Measurements from ENCODE around the gene PRAF2. TPM values are rescaled to one million over a fixed set of nuclear protein-coding genes. Genes with fewer than 3 reads are reported as not detected.

Gene PRAF2
- total RNA-seq, 2 experiments from 2014 or later, result 17.1 to 21.0 TPM

DNA sequence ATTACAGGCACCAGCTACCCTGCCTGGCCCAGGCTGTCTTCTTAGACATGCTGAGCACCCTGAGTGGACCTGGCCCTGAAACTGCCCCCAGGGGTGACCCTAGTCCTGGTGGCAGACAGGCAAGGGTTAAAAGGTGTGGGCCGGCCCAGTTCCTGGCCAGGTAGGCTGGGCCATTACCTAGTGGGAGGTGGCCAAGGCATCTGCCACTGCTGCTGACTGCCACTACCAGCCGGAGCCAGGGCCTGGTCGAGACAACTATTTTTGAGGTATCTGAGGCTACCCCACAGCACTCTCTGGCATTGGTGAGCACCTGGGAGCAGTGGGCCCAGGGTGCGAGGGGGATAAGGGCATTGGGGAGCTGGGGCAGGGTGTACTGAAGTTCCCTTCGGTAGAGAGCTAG is 15.0 kb downstream of the PRAF2 start, which contains the start of gene CCDC120:
CCDC120 (plus strand) TSS at position 206 of the 400 bp plus-strand sequence. CDS start 3,043 bp downstream, outside the sequence.
- POLR2A ChIA-PET, result no interaction called here
- TF ChIP-seq, protein P1, sequence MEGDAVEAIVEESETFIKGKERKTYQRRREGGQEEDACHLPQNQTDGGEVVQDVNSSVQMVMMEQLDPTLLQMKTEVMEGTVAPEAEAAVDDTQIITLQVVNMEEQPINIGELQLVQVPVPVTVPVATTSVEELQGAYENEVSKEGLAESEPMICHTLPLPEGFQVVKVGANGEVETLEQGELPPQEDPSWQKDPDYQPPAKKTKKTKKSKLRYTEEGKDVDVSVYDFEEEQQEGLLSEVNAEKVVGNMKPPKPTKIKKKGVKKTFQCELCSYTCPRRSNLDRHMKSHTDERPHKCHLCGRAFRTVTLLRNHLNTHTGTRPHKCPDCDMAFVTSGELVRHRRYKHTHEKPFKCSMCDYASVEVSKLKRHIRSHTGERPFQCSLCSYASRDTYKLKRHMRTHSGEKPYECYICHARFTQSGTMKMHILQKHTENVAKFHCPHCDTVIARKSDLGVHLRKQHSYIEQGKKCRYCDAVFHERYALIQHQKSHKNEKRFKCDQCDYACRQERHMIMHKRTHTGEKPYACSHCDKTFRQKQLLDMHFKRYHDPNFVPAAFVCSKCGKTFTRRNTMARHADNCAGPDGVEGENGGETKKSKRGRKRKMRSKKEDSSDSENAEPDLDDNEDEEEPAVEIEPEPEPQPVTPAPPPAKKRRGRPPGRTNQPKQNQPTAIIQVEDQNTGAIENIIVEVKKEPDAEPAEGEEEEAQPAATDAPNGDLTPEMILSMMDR (IDR thresholded peaks at IDR 0.05), result no peak
- no peaks in the 10 kb centered on the region for H3K9me3 Mint-ChIP-seq
- DNase-seq (no peak), ATAC-seq (ENCODE audit: poor library complexity) (no peak)
- H3K27ac Mint-ChIP-seq, result no peak within 1 kb of the TSS
- H3K4me3 Mint-ChIP-seq, result no peak within 1 kb of the TSS
- no peaks in the 10 kb centered on the region for H3K9me3 ChIP-seq (ENCODE audit: control insufficient read depth in 1 of 2, insufficient read depth in 1 of 2, low read length in 2 of 2)
- no peak within 1 kb of the TSS for H3K4me3 ChIP-seq (ENCODE audit: low read length)
- no peak within 1 kb of the TSS for H3K27ac ChIP-seq (ENCODE audit: low read depth in 1 of 2, low read length in 2 of 2)
- no peaks in the 10 kb centered on the region for H3K27me3 ChIP-seq (ENCODE audit: control insufficient read depth in 1 of 2, insufficient read depth in 2 of 2, low read length in 2 of 2)
- peaks cover 2% of the 10 kb centered on the region for H3K36me3 ChIP-seq (ENCODE audit: insufficient read depth, low read length)
- peaks cover 13% of the 10 kb centered on the region for H3K4me1 ChIP-seq (ENCODE audit: insufficient read depth, low read length)
- H3K4me1 Mint-ChIP-seq (ENCODE audit: low read depth), result peaks cover 21% of the 10 kb centered on the region
- intact Hi-C loops (cut with DNase I, micrococcal nuclease), result no loop called here
- H3K27me3 Mint-ChIP-seq, result no peaks in the 10 kb centered on the region
- CTCF ChIA-PET, result no interaction called here
- no peaks in the 10 kb centered on the region for H3K36me3 Mint-ChIP-seq (ENCODE audit: low read depth)

- Histone ChIP-seq H3K4me1 (ENCODE audit: insufficient read depth, low read length) (peaks cover 21% of the 10 kb centered on the region), H3K36me3 (ENCODE audit: insufficient read depth, low read length) (no peaks in the 10 kb centered on the region), H3K27ac (ENCODE audit: low read depth in 1 of 2, low read length in 2 of 2) (peak overlapping the region; percentile 69 to 70), H3K27me3 (ENCODE audit: control insufficient read depth in 1 of 2, insufficient read depth in 2 of 2, low read length in 2 of 2) (no peaks in the 10 kb centered on the region), H3K9me3 (ENCODE audit: control insufficient read depth in 1 of 2, insufficient read depth in 1 of 2, low read length in 2 of 2) (no peaks in the 10 kb centered on the region), H3K4me3 (ENCODE audit: low read length) (peak overlapping the region; percentile 53)
- intact Hi-C loops (cut with DNase I, micrococcal nuclease), result no loop called here
- H3K4me3 Mint-ChIP-seq, result peak overlapping the region; percentile 85
- no peak for ATAC-seq (ENCODE audit: poor library complexity)
- peaks cover 4% of the 10 kb centered on the region for H3K36me3 Mint-ChIP-seq (ENCODE audit: low read depth)
- peak overlapping the region; percentile 81 for H3K27ac Mint-ChIP-seq
- H3K27me3 Mint-ChIP-seq, result no peaks in the 10 kb centered on the region
- POLR2A ChIA-PET, result no interaction called here
- CTCF ChIA-PET, result no interaction called here
- TF ChIP-seq, protein P1 (IDR thresholded peaks at IDR 0.05), result no peak
- no peaks in the 10 kb centered on the region for H3K9me3 Mint-ChIP-seq
- H3K4me1 Mint-ChIP-seq (ENCODE audit: low read depth), result peaks cover 29% of the 10 kb centered on the region
- DNase-seq, result no peak
Observed at GRCh38 chrX:49054073-49054762, 19.6 kb downstream of the PRAF2 start.

GRCh38 chrX:49053223-49054072 is 20.4 kb downstream of the PRAF2 start:
- peak overlapping the region; percentile 69 to 70 for H3K27ac ChIP-seq (ENCODE audit: low read depth in 1 of 2, low read length in 2 of 2)
- peak; percentile 78 for ATAC-seq (ENCODE audit: poor library complexity)
- Mint-ChIP-seq H3K27me3 (no peaks in the 10 kb centered on the region), H3K4me3 (peak overlapping the region; percentile 86), H3K4me1 (ENCODE audit: low read depth) (peaks cover 29% of the 10 kb centered on the region), H3K27ac (peak overlapping the region; percentile 86), H3K36me3 (ENCODE audit: low read depth) (peaks cover 4% of the 10 kb centered on the region), H3K9me3 (no peaks in the 10 kb centered on the region)
- H3K4me1 ChIP-seq (ENCODE audit: insufficient read depth, low read length), result peaks cover 21% of the 10 kb centered on the region
- H3K4me3 ChIP-seq (ENCODE audit: low read length), result peak overlapping the region; percentile 53
- no peaks in the 10 kb centered on the region for H3K36me3 ChIP-seq (ENCODE audit: insufficient read depth, low read length)
- DNase-seq, result peak; percentile 33 to 81 (median 58)
- ChIA-PET CTCF (no interaction called here), POLR2A (interaction anchor here (0.6 to 1.1 kb wide), 7 partner anchors 10 to 479 kb away, joined by 3 to 8 read pairs (median 4); partner anchors contain the start of genes GRIPAP1, OTUD5, RBM3 and WDR45)
- TF ChIP-seq, protein P1 (IDR thresholded peaks at IDR 0.05), result no peak
- no peaks in the 10 kb centered on the region for H3K27me3 ChIP-seq (ENCODE audit: control insufficient read depth in 1 of 2, insufficient read depth in 2 of 2, low read length in 2 of 2)
- intact Hi-C loops (cut with DNase I, micrococcal nuclease), result no loop called here
- H3K9me3 ChIP-seq (ENCODE audit: control insufficient read depth in 1 of 2, insufficient read depth in 1 of 2, low read length in 2 of 2), result no peaks in the 10 kb centered on the region

All from CD4-positive, alpha-beta T cell (primary cell).